Stomach (tissue), 4 donors: ENCODE data around the gene DCC.

ENCODE experiments used
- POLR2A ChIP-seq, 4 donors: fragments of 450-650 bp; IDR thresholded peaks; one replicate each; pipeline ENCODE4 v1.6.1; 2016; ENCODE audit warnings: antibody characterized with exemption in 4 of 4, control low read depth in 2 of 4, mild to moderate bottlenecking in 1 of 4, moderate library complexity in 1 of 4
- TF ChIP-seq, protein P1 (sequence below), 7 experiments: fragments of 450-650 bp in 4 of 7; fragments of 200-600 bp in 3 of 7; sonication (generic) in 3 of 7; IDR thresholded peaks; one replicate each; pipeline ENCODE4 v1.5.1; 2016 to 2019; ENCODE audit warnings: antibody characterized with exemption in 7 of 7, control low read depth in 2 of 7, mild to moderate bottlenecking in 1 of 7

DNA sequence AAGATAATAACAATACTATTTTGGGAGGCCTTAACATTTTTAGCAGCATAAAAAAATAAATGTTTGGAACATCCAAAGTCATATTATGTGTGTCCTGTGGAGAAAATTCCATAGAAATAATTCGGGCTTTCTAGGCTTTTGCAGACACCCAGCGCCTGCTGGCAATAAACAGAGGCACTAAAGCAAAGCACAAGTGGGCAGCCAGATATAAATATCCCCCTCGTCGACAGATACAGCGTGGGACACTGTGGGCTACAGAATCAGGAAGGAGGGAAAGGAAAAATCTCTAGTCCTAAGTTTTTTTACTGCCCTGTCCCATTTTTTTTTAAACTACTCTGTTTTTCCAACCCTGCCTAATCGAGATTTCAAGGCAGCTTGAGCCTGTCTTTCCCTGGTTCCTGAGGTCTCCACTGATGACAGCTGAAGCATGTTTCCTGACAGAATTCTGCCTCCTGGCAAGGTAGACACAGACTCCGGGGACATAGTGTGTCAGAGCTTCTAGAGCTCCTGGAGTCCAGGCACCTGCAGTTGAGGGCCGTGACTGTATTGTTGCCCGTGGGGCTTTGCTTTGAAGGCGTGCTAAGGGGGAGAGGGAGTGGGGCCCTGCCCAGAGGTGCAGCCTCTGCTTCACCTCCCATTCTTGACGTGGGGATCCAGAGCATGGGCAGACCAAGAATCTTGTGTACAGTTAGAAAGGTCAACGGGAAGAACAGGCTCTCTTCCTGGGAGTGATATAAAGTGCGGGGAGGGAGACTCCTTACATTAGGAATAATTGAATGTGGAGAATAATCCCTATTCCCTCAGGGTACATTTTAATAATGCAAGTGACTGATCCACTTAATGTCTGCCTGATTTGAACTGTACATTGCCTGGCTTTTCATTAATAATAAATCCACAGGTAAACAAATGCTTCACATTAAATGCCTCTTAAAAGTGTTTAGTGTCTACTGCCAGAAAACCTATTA, 232.3 kb downstream of the DCC start:
- TF ChIP-seq, protein P1, sequence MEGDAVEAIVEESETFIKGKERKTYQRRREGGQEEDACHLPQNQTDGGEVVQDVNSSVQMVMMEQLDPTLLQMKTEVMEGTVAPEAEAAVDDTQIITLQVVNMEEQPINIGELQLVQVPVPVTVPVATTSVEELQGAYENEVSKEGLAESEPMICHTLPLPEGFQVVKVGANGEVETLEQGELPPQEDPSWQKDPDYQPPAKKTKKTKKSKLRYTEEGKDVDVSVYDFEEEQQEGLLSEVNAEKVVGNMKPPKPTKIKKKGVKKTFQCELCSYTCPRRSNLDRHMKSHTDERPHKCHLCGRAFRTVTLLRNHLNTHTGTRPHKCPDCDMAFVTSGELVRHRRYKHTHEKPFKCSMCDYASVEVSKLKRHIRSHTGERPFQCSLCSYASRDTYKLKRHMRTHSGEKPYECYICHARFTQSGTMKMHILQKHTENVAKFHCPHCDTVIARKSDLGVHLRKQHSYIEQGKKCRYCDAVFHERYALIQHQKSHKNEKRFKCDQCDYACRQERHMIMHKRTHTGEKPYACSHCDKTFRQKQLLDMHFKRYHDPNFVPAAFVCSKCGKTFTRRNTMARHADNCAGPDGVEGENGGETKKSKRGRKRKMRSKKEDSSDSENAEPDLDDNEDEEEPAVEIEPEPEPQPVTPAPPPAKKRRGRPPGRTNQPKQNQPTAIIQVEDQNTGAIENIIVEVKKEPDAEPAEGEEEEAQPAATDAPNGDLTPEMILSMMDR (IDR thresholded peaks at IDR 0.05), result no peak
- no peak for TF ChIP-seq POLR2A (IDR thresholded peaks at IDR 0.05)
